IMR-90 (cell line): ENCODE data around the gene VWA8.

Source experiments
- BHLHE40 ChIP-seq: fragments of 150-350 bp; IDR thresholded peaks from 2 replicates; pipeline ENCODE4 v1.6.1; 2016; ENCODE audit warnings: mild to moderate bottlenecking, low read depth, low read length
- CEBPB ChIP-seq: IDR thresholded peaks from 2 replicates; pipeline ENCODE4 v1.6.1; 2012; ENCODE audit warnings: low read depth, low read length, improper control_type of control experiment
- MAZ ChIP-seq: IDR thresholded peaks from 2 replicates; pipeline ENCODE4 v1.6.1; 2012; ENCODE audit warnings: low read depth, mild to moderate bottlenecking, low read length, improper control_type of control experiment, moderate library complexity, borderline replicate concordance
- NFE2L2 ChIP-seq: fragments of 150-350 bp; IDR thresholded peaks from 2 replicates; pipeline ENCODE4 v1.6.1; 2016; ENCODE audit warnings: low read depth, mild to moderate bottlenecking, low read length
- POLR2A ChIP-seq: IDR thresholded peaks from 2 replicates; pipeline ENCODE4 v1.6.1; 2012; ENCODE audit warnings: mild to moderate bottlenecking, low read depth, low read length
- RAD21 ChIP-seq: IDR thresholded peaks from 2 replicates; pipeline ENCODE4 v1.6.1; 2012; ENCODE audit warnings: low read length, improper control_type of control experiment
- TF ChIP-seq, protein P1 (sequence below): conservative IDR thresholded peaks from 2 replicates; pipeline ENCODE4 v1.5.1; 2012; ENCODE audit warnings: mild to moderate bottlenecking, low read depth, low read length, improper control_type of control experiment
- TF ChIP-seq, protein P2 (sequence below): fragments of 150-350 bp; IDR thresholded peaks from 2 replicates; pipeline ENCODE4 v1.6.1; 2017; ENCODE audit warnings: mild to moderate bottlenecking, antibody characterized with exemption, low read length, low read depth

DNA sequence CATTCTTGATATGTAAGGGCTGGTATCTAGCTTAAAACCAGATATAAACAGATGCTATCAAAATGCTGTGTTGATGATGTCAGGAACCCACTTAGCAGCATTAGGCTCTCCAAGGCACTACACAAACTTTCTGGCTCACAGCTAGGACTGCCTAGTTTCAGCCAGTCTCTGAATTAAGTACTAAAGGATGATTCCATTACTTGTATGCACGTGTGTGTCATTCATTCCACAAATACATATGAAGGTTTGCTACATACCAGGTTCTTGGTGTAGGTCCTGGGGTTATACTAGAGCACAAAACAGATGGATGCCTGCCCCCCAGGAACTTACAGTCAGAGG, 352.1 kb downstream of the VWA8 start:
- TF ChIP-seq, protein P1, sequence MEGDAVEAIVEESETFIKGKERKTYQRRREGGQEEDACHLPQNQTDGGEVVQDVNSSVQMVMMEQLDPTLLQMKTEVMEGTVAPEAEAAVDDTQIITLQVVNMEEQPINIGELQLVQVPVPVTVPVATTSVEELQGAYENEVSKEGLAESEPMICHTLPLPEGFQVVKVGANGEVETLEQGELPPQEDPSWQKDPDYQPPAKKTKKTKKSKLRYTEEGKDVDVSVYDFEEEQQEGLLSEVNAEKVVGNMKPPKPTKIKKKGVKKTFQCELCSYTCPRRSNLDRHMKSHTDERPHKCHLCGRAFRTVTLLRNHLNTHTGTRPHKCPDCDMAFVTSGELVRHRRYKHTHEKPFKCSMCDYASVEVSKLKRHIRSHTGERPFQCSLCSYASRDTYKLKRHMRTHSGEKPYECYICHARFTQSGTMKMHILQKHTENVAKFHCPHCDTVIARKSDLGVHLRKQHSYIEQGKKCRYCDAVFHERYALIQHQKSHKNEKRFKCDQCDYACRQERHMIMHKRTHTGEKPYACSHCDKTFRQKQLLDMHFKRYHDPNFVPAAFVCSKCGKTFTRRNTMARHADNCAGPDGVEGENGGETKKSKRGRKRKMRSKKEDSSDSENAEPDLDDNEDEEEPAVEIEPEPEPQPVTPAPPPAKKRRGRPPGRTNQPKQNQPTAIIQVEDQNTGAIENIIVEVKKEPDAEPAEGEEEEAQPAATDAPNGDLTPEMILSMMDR: no peak
- TF ChIP-seq CEBPB (no peak), NFE2L2 (no peak), MAZ (no peak), RAD21 (no peak), BHLHE40 (peak; percentile 49; the same call in 1 of the 2 replicates), POLR2A (no peak)
- TF ChIP-seq, protein P2, sequence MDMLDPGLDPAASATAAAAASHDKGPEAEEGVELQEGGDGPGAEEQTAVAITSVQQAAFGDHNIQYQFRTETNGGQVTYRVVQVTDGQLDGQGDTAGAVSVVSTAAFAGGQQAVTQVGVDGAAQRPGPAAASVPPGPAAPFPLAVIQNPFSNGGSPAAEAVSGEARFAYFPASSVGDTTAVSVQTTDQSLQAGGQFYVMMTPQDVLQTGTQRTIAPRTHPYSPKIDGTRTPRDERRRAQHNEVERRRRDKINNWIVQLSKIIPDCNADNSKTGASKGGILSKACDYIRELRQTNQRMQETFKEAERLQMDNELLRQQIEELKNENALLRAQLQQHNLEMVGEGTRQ: no peak
